GM12865 (cell line): ENCODE measurements around the gene ERCC6L2.

ENCODE experiments used
- DNase-seq: peaks from one replicate; pipeline ENCODE4 v3.0.0; 2010; ENCODE audit warnings: low read depth
- H3K4me3 ChIP-seq: 2 replicates; pipeline ENCODE4 v1.5.1; 2011; ENCODE audit warnings: mild to moderate bottlenecking, low read depth, low read length, control low read depth
- TF ChIP-seq, protein P1 (sequence below): IDR thresholded peaks from 2 replicates; pipeline ENCODE4 v1.5.1; 2011; ENCODE audit warnings: low read length, control low read depth, low read depth, inconsistent platforms; ENCODE audit not compliant: insufficient read depth; ENCODE audit errors: missing control alignments

The ERCC6L2 gene

GRCh38 chr9:95912773-95913172 lies 37.3 kb downstream of the ERCC6L2 start:
- TF ChIP-seq, protein P1, sequence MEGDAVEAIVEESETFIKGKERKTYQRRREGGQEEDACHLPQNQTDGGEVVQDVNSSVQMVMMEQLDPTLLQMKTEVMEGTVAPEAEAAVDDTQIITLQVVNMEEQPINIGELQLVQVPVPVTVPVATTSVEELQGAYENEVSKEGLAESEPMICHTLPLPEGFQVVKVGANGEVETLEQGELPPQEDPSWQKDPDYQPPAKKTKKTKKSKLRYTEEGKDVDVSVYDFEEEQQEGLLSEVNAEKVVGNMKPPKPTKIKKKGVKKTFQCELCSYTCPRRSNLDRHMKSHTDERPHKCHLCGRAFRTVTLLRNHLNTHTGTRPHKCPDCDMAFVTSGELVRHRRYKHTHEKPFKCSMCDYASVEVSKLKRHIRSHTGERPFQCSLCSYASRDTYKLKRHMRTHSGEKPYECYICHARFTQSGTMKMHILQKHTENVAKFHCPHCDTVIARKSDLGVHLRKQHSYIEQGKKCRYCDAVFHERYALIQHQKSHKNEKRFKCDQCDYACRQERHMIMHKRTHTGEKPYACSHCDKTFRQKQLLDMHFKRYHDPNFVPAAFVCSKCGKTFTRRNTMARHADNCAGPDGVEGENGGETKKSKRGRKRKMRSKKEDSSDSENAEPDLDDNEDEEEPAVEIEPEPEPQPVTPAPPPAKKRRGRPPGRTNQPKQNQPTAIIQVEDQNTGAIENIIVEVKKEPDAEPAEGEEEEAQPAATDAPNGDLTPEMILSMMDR = no peak
- no peak for DNase-seq
- no peak overlapping the region for H3K4me3 ChIP-seq

DNA sequence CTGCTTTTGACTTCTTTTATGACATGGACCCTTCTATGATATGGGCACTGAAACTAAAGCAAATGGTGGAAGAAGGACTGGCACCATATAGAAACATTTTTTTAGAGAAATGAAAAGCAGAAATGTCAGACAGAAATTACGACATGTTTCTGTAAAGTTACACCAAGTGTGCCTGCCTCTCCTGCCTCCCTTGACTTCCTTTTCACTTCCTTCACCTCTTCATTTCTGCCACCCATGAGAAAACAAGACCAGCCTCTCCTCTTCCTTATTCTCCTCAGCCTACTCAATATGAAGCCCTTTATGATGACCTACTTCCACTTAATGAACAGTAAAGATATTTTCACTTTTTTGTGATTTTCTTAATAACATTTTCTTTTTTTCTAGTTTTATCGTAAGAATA lies 44.5 kb downstream of the ERCC6L2 start:
- H3K4me3 ChIP-seq = no peak overlapping the region
- DNase-seq = no peak
- TF ChIP-seq, protein P1 = no peak

GRCh38 chr9:95923794-95924193 lies 48.3 kb downstream of the ERCC6L2 start:
- TF ChIP-seq, protein P1 = no peak
- no peak for DNase-seq
- no peak overlapping the region for H3K4me3 ChIP-seq

GRCh38 chr9:95924987-95925386 lies 49.5 kb downstream of the ERCC6L2 start:
- TF ChIP-seq, protein P1 = no peak
- no peak for DNase-seq
- no peak overlapping the region for H3K4me3 ChIP-seq

- H3K4me3 ChIP-seq = no peak overlapping the region
- TF ChIP-seq, protein P1 = no peak
- no peak for DNase-seq
These were observed 51.9 kb downstream of the ERCC6L2 start for GRCh38 chr9:95927271-95928004.

DNA sequence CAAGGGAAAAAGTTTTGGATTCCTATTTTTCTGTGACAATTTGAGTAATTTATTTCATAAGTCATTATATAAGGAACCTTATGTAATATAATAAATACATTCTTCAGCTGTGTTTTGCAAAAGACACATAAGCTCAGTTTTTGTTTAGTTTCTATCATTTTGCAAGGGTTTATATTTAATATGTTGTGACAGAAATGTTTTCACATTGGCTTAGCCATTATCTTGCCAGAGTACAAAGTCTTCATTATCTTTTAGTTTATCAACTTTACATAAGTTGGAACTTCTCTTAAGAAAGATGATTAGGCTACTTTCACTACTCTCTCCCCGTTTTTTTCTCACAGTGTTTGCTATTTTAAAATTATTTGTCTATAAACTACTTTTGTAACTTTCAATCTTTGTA lies 54.8 kb downstream of the ERCC6L2 start:
- TF ChIP-seq, protein P1 = no peak
- no peak overlapping the region for H3K4me3 ChIP-seq
- no peak for DNase-seq

DNA sequence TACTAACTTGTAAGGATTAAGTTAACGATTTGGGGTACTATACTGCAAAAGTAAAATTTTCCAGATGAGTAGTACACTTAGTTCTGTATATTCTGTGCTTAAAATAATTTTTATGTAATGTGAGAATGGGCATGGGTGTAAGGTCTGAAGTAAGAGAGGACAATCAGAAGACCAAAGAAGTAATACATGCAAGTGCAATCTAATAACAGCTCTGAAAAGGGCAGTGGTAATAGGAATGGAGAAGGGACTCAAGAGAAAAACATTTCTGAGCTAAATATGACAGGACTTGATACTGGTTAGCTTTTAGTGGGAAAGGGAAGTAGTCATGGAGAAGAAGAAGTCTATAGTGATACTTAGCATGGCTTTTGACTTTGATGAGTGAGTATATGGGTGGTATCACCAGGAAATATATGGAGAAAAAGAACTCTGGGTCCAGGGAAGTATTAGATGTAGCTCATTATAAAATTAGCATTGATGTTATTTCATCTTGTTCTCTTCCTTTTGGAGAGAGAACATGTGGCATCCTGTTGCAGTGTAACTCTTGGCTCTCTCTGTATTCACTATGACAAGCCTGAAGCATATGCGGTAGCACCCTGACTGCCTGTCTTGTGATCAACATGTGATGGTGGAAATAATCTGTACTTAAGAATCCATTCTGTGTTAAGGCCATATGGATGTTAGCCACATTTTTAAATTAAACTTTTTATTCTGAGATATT lies 60.5 kb downstream of the ERCC6L2 start:
- no peak overlapping the region for H3K4me3 ChIP-seq
- DNase-seq = no peak
- TF ChIP-seq, protein P1 = no peak
